Measurements from ENCODE around the gene OR11H6.
"Not testable (repeated sequence)": the region's sequence is repeated elsewhere in the genome, so short reads cannot be mapped to it uniquely, and the experiment has no call there.

OR11H6 gene

GRCh38 chr14:20223410-20223809 is at the start of gene OR11H6:
Gene OR11H6 (plus strand): TSS chr14:20223710. CDS start chr14:20223710, 0 bp downstream.
- no peak for DNase-seq

- not testable (repeated sequence) for DNase-seq
Observed at GRCh38 chr14:20174205-20174604, 49.3 kb upstream of the OR11H6 start.

GRCh38 chr14:20176330-20176729 is 47.2 kb upstream of the OR11H6 start:
- no peak for DNase-seq

- no peak for DNase-seq
Observed at GRCh38 chr14:20177433-20177974, 46.0 kb upstream of the OR11H6 start.

GRCh38 chr14:20179218-20179617 is 44.3 kb upstream of the OR11H6 start:
- DNase-seq = no peak

- no peak for DNase-seq
Observed at GRCh38 chr14:20179880-20180279, 43.6 kb upstream of the OR11H6 start.

- no peak for DNase-seq
Observed at GRCh38 chr14:20180486-20180885, 43.0 kb upstream of the OR11H6 start.

GRCh38 chr14:20184181-20184580 is 39.3 kb upstream of the OR11H6 start:
- DNase-seq = no peak

GRCh38 chr14:20190596-20190995 is 32.9 kb upstream of the OR11H6 start, which contains the start of gene OR11G2:
Gene OR11G2 (plus strand): TSS chr14:20190896. CDS start chr14:20197438, 6,542 bp downstream.
- no peak for DNase-seq

GRCh38 chr14:20191396-20191795 is 32.1 kb upstream of the OR11H6 start:
- no peak for DNase-seq

GRCh38 chr14:20194101-20194500 is 29.4 kb upstream of the OR11H6 start:
- DNase-seq = no peak

- DNase-seq = not testable (repeated sequence)
Observed at GRCh38 chr14:20195170-20195569, 28.3 kb upstream of the OR11H6 start.

- DNase-seq = no peak
Observed at GRCh38 chr14:20195911-20196310, 27.6 kb upstream of the OR11H6 start.

- DNase-seq = no peak
Observed at GRCh38 chr14:20197459-20197858, 26.1 kb upstream of the OR11H6 start.

GRCh38 chr14:20198991-20199390 is 24.5 kb upstream of the OR11H6 start:
- DNase-seq = no peak

- DNase-seq = no peak
Observed at GRCh38 chr14:20204721-20205120, 18.8 kb upstream of the OR11H6 start.

- DNase-seq = no peak
Observed at GRCh38 chr14:20209595-20209994, 13.9 kb upstream of the OR11H6 start.

- not testable (repeated sequence) for DNase-seq
Observed at GRCh38 chr14:20212406-20212805, 11.1 kb upstream of the OR11H6 start.

GRCh38 chr14:20215196-20215595 is 8.3 kb upstream of the OR11H6 start:
- DNase-seq = no peak

- no peak for DNase-seq
Observed at GRCh38 chr14:20219033-20219432, 4.5 kb upstream of the OR11H6 start.

GRCh38 chr14:20228681-20229080 is 5.2 kb downstream of the OR11H6 start, which contains the start of gene OR11H7:
Gene OR11H7 (plus strand): TSS chr14:20228981.
- no peak for DNase-seq

- not testable (repeated sequence) for DNase-seq
Observed at GRCh38 chr14:20235415-20235814, 11.9 kb downstream of the OR11H6 start.

GRCh38 chr14:20247646-20248246 is 24.2 kb downstream of the OR11H6 start:
- DNase-seq = no peak

GRCh38 chr14:20262642-20263128 is 39.2 kb downstream of the OR11H6 start:
- DNase-seq = no peak

GRCh38 chr14:20264361-20264760 is 40.9 kb downstream of the OR11H6 start:
- DNase-seq = not testable (repeated sequence)
